DND-41 (cell line): Measurements from ENCODE around the gene MAML3.

Experiments used
- ATAC-seq: fragments of 200-7000 bp; cut with Tn5 transposase; 3 replicates; pipeline ENCODE4 v1.9.1; 2021; ENCODE audit warnings: low read depth; ENCODE audit not compliant: insufficient read depth
- DNase-seq: peaks from one replicate; pipeline ENCODE4 v3.0.0-alpha.2; 2020
- H2AFZ ChIP-seq: 2 replicates; pipeline ENCODE4 v1.6.0; 2012; ENCODE audit warnings: low read depth, low read length
- H3K27ac ChIP-seq: 2 replicates; pipeline ENCODE4 v1.5.1; 2012; ENCODE audit warnings: low read length, inconsistent platforms
- H3K27me3 ChIP-seq: fragments of 200-600 bp; sonication (generic); 2 replicates; pipeline ENCODE4 v1.6.0; 2012; ENCODE audit warnings: low read length, mild to moderate bottlenecking, inconsistent platforms; ENCODE audit not compliant: insufficient read depth, poor library complexity
- H3K36me3 ChIP-seq: 2 replicates; pipeline ENCODE4 v1.5.1; 2012; ENCODE audit warnings: low read length, inconsistent platforms; ENCODE audit not compliant: insufficient read depth
- H3K4me1 ChIP-seq: 2 replicates; pipeline ENCODE4 v1.5.1; 2012; ENCODE audit warnings: mild to moderate bottlenecking, low read length; ENCODE audit not compliant: insufficient read depth
- H3K4me2 ChIP-seq: 2 replicates; pipeline ENCODE4 v1.6.0; 2012; ENCODE audit warnings: mild to moderate bottlenecking, moderate library complexity, low read length, inconsistent platforms; ENCODE audit not compliant: insufficient read depth
- H3K4me3 ChIP-seq, 2 experiments: fragments of 200-600 bp in 1 of 2; shearing (Covaris generic) in 1 of 2; 2 replicates each; pipeline ENCODE4 v1.5.1; 2012 to 2016; ENCODE audit warnings: inconsistent platforms in 2 of 2, low read length in 2 of 2, mild to moderate bottlenecking in 2 of 2, low read depth in 1 of 2, moderate library complexity in 1 of 2
- H3K79me2 ChIP-seq: 2 replicates; pipeline ENCODE4 v1.6.0; 2012; ENCODE audit warnings: low read length, inconsistent platforms; ENCODE audit not compliant: insufficient read depth
- H3K9ac ChIP-seq: 2 replicates; pipeline ENCODE4 v1.6.0; 2012; ENCODE audit warnings: low read depth, mild to moderate bottlenecking, inconsistent platforms, low read length, moderate library complexity
- H3K9me3 ChIP-seq: 2 replicates; pipeline ENCODE4 v1.5.1; 2012; ENCODE audit warnings: low read length, moderate library complexity, mild to moderate bottlenecking, inconsistent platforms; ENCODE audit not compliant: insufficient read depth, severe bottlenecking
- H4K20me1 ChIP-seq: 2 replicates; pipeline ENCODE4 v1.6.0; 2012; ENCODE audit warnings: low read length; ENCODE audit not compliant: insufficient read depth
- EZH2 ChIP-seq: IDR thresholded peaks from 3 replicates; pipeline ENCODE4 v1.6.1; 2012; ENCODE audit warnings: borderline replicate concordance, low read depth, mild to moderate bottlenecking, moderate library complexity, low read length, inconsistent platforms; ENCODE audit not compliant: severe bottlenecking
- TF ChIP-seq, protein P1 (sequence below): IDR thresholded peaks from 2 replicates; pipeline ENCODE4 v1.5.1; 2012; ENCODE audit warnings: borderline replicate concordance, low read length, moderate library complexity, mild to moderate bottlenecking; ENCODE audit not compliant: poor library complexity, severe bottlenecking; ENCODE audit errors: extremely low read depth

Gene MAML3

DNA sequence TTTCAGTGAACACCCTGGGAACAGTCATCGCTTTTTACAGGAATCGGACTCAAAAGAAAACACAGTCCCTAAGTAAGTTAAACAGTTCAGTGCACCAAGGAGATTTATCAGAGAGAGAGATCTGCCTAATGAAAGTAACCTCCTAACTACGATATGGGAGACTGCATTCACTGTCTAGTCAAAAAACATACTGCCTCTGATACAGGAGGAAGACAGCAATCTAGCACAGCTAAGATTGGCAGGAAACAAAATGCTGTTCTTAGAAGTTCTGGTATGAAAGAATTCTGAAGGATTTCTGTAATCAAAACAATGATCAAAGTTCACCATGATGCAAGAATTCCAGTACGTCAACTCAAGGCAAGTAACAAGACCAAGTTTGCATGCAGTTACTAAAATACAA lies 92.8 kb downstream of the MAML3 start:
- no peak overlapping the region for H3K27ac ChIP-seq

DNA sequence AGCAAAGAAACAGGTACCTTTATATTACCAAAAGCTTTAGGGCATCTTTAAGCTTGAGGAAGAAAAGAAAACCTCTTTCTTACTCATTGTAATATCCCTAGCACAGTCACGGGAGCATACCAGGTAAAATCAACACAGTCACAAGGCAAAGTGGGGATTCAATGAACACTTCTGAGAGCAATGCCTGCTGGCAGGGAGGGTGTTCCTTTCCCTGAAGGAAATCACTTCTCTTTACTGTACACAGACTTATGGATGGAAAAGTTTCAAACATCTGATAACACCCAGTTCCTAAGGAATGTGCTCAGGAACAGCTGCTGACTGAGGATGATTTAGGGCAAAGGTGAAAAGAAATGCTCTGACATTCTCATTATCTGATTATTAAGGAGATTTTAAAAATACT lies 94.8 kb downstream of the MAML3 start:
- Histone ChIP-seq H3K36me3 (no peaks in the 10 kb centered on the region), H3K27me3 (no peaks in the 10 kb centered on the region), H3K27ac (no peak overlapping the region), H3K4me1 (peaks cover 7% of the 10 kb centered on the region), H4K20me1 (no peaks in the 10 kb centered on the region), H3K4me2 (no peak overlapping the region), H3K4me3 (no peak overlapping the region), H3K9ac (no peak overlapping the region), H3K9me3 (no peaks in the 10 kb centered on the region), H3K79me2 (no peaks in the 10 kb centered on the region), H2AFZ (no peak overlapping the region)
- no peak for ATAC-seq
- TF ChIP-seq, protein P1, sequence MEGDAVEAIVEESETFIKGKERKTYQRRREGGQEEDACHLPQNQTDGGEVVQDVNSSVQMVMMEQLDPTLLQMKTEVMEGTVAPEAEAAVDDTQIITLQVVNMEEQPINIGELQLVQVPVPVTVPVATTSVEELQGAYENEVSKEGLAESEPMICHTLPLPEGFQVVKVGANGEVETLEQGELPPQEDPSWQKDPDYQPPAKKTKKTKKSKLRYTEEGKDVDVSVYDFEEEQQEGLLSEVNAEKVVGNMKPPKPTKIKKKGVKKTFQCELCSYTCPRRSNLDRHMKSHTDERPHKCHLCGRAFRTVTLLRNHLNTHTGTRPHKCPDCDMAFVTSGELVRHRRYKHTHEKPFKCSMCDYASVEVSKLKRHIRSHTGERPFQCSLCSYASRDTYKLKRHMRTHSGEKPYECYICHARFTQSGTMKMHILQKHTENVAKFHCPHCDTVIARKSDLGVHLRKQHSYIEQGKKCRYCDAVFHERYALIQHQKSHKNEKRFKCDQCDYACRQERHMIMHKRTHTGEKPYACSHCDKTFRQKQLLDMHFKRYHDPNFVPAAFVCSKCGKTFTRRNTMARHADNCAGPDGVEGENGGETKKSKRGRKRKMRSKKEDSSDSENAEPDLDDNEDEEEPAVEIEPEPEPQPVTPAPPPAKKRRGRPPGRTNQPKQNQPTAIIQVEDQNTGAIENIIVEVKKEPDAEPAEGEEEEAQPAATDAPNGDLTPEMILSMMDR, result no peak
- TF ChIP-seq EZH2, result no peak
- DNase-seq, result no peak

More for the DNA sequence above, 92.8 kb downstream of the MAML3 start:
- H3K9ac ChIP-seq, result no peak overlapping the region
- no peaks in the 10 kb centered on the region for H3K79me2 ChIP-seq
- DNase-seq (no peak), ATAC-seq (peak; percentile 61; the same call in 2 of the 3 replicates)
- H2AFZ ChIP-seq, result no peak overlapping the region
- H3K9me3 ChIP-seq, result no peaks in the 10 kb centered on the region
- no peak overlapping the region for H3K4me3 ChIP-seq
- no peaks in the 10 kb centered on the region for H4K20me1 ChIP-seq
- H3K36me3 ChIP-seq, result no peaks in the 10 kb centered on the region
- H3K4me2 ChIP-seq, result no peak overlapping the region
- TF ChIP-seq EZH2, result no peak
- H3K27me3 ChIP-seq, result no peaks in the 10 kb centered on the region
- peaks cover 6% of the 10 kb centered on the region; the same call in 1 of the 2 replicates for H3K4me1 ChIP-seq

DNA sequence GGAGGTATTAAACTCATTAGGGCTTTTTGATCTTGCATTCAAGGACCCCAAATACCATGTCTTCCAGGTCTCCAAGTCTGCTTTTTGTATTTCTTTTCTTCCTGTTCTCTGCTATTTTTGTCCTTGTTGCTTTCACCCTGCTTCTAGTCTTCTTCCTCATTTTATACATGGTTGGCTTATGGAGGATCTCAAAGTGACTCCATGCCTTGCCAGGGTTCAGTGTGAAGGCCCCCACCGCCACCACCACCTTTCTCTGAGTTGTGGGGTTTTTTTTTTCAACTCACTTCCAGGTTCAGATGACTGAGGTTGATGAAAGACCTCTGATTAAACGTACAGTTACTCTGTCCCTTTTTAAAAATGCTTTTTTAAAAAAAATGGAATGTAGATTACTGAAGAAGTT lies 96.3 kb downstream of the MAML3 start:
- ATAC-seq (no peak), DNase-seq (no peak)
- Histone ChIP-seq H4K20me1 (no peaks in the 10 kb centered on the region), H2AFZ (no peak overlapping the region), H3K9ac (no peak overlapping the region), H3K4me3 (no peak overlapping the region), H3K27ac (no peak overlapping the region), H3K9me3 (no peaks in the 10 kb centered on the region), H3K27me3 (no peaks in the 10 kb centered on the region), H3K79me2 (no peaks in the 10 kb centered on the region), H3K4me1 (peaks cover 13% of the 10 kb centered on the region), H3K4me2 (no peak overlapping the region), H3K36me3 (no peaks in the 10 kb centered on the region)
- TF ChIP-seq EZH2, result no peak
- TF ChIP-seq, protein P1, result no peak

DNA sequence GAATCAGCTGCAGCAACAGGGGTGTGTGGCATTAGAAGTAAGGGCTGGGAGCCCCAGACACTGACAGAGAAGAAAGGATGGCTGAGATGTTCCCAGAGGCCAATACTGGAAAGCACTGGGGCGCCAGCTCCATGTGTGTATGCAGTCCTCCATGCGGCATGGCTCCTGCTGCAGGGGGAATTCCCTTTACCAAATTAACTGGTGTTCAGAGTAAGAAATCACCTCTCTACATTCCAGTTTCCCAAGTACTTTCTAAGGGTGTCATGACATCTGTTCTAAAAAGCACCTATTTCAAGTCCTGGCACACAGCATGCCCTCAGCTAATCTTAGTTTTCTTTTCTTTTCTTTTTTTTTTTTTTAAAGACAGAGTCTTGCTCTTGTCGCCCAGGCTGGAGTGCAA lies 98.0 kb downstream of the MAML3 start:
- Histone ChIP-seq H3K9me3 (no peaks in the 10 kb centered on the region), H3K4me2 (no peak overlapping the region), H3K4me1 (peaks cover 11% of the 10 kb centered on the region), H3K36me3 (no peaks in the 10 kb centered on the region), H3K79me2 (no peaks in the 10 kb centered on the region), H3K4me3 (no peak overlapping the region), H3K9ac (no peak overlapping the region), H3K27ac (no peak overlapping the region), H3K27me3 (no peaks in the 10 kb centered on the region), H2AFZ (no peak overlapping the region), H4K20me1 (no peaks in the 10 kb centered on the region)
- TF ChIP-seq EZH2, result no peak
- TF ChIP-seq, protein P1, result no peak
- DNase-seq, result no peak
- no peak for ATAC-seq
